HEK293T (cell line): Measurements from ENCODE around the gene ANKMY1.

Experiments
- CTCF ChIA-PET: fragments of 350-600 bp; formaldehyde crosslinking; extraction: SDS; loops from one replicate; lab custom pipeline; 2021; ENCODE audit warnings: antibody characterized with exemption, inconsistent platforms; lab: Yijun Ruan, JAX
- POLR2A ChIA-PET: fragments of 350-600 bp; formaldehyde crosslinking; extraction: SDS; loops from one replicate; lab custom pipeline; 2020; ENCODE audit warnings: antibody characterized with exemption, inconsistent platforms; lab: Yijun Ruan, JAX
- DNase-seq: peaks from one replicate; pipeline ENCODE4 v3.0.0; 2012; ENCODE audit warnings: mixed read lengths; ENCODE audit errors: extremely low spot score
- ARNT ChIP-seq: fragments of 450-650 bp; IDR thresholded peaks from 2 replicates; pipeline ENCODE4 v1.6.1; 2017; ENCODE audit warnings: mild to moderate bottlenecking
- BHLHE40 ChIP-seq: fragments of 450-650 bp; IDR thresholded peaks from 2 replicates; pipeline ENCODE4 v1.6.1; 2016; ENCODE audit warnings: mild to moderate bottlenecking, moderate library complexity, borderline replicate concordance
- CTBP1 ChIP-seq: fragments of 450-650 bp; IDR thresholded peaks from 2 replicates; pipeline ENCODE4 v1.6.1; 2016; ENCODE audit warnings: borderline replicate concordance
- ELF4 ChIP-seq: fragments of 450-650 bp; IDR thresholded peaks from 2 replicates; pipeline ENCODE4 v1.6.1; 2017; ENCODE audit warnings: antibody characterized with exemption
- FOXA1 ChIP-seq: fragments of 450-650 bp; IDR thresholded peaks from 2 replicates; pipeline ENCODE4 v1.6.1; 2016; ENCODE audit warnings: mild to moderate bottlenecking
- FOXK2 ChIP-seq: fragments of 450-650 bp; IDR thresholded peaks from 2 replicates; pipeline ENCODE4 v1.6.1; 2016; ENCODE audit warnings: mild to moderate bottlenecking
- FOXM1 ChIP-seq: fragments of 450-650 bp; IDR thresholded peaks from 2 replicates; pipeline ENCODE4 v1.6.1; 2017; ENCODE audit warnings: mild to moderate bottlenecking, borderline replicate concordance
- HDGF ChIP-seq: fragments of 450-650 bp; IDR thresholded peaks from 2 replicates; pipeline ENCODE4 v1.6.1; 2017; ENCODE audit warnings: antibody characterized with exemption, borderline replicate concordance
- L3MBTL2 ChIP-seq: fragments of 450-650 bp; conservative IDR thresholded peaks from 2 replicates; pipeline ENCODE4 v1.6.1; 2016; ENCODE audit warnings: mild to moderate bottlenecking
- LEF1 ChIP-seq: fragments of 450-650 bp; IDR thresholded peaks from 2 replicates; pipeline ENCODE4 v1.6.1; 2017; ENCODE audit warnings: mild to moderate bottlenecking, borderline replicate concordance
- NFRKB ChIP-seq: fragments of 450-650 bp; IDR thresholded peaks from 2 replicates; pipeline ENCODE4 v1.6.1; 2016; ENCODE audit warnings: mild to moderate bottlenecking, moderate library complexity
- SP1 ChIP-seq: fragments of 450-650 bp; IDR thresholded peaks from 2 replicates; pipeline ENCODE4 v1.6.1; 2017
- SUZ12 ChIP-seq: fragments of 450-650 bp; IDR thresholded peaks from 2 replicates; pipeline ENCODE4 v1.6.1; 2016; ENCODE audit warnings: mild to moderate bottlenecking
- TARDBP ChIP-seq: fragments of 450-650 bp; IDR thresholded peaks from 2 replicates; pipeline ENCODE4 v1.6.1; 2016
- ZNF384 ChIP-seq: fragments of 450-650 bp; IDR thresholded peaks from 2 replicates; pipeline ENCODE4 v1.6.1; 2016
- TF ChIP-seq, protein P1 (sequence below): fragments of 450-650 bp; IDR thresholded peaks from 2 replicates; pipeline ENCODE4 v1.6.1; 2016

The ANKMY1 gene

GRCh38 chr2:240603846-240604245 lies 46.1 kb upstream of the ANKMY1 start:
- CTCF ChIA-PET, result interaction anchor here (0.6 to 1.1 kb wide), 2 partner anchors 9 to 14 kb away, joined by 4 to 5 read pairs; no protein-coding TSS in a partner anchor
- TF ChIP-seq, protein P1, sequence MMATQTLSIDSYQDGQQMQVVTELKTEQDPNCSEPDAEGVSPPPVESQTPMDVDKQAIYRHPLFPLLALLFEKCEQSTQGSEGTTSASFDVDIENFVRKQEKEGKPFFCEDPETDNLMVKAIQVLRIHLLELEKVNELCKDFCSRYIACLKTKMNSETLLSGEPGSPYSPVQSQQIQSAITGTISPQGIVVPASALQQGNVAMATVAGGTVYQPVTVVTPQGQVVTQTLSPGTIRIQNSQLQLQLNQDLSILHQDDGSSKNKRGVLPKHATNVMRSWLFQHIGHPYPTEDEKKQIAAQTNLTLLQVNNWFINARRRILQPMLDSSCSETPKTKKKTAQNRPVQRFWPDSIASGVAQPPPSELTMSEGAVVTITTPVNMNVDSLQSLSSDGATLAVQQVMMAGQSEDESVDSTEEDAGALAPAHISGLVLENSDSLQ, result no peak
- no peak for TF ChIP-seq L3MBTL2
- TF ChIP-seq SUZ12, result no peak
- TF ChIP-seq HDGF, result no peak
- TF ChIP-seq ZNF384, result no peak
- no peak for TF ChIP-seq TARDBP
- TF ChIP-seq SP1, result no peak
- DNase-seq, result no peak
- POLR2A ChIA-PET, result interaction anchor here (1.1 kb wide), 1 partner anchor 17 kb away, joined by 4 read pairs; the partner anchor contains the start of gene CAPN10

- POLR2A ChIA-PET, result interaction anchor here (0.8 to 1.1 kb wide), 2 partner anchors 17 kb away, joined by 3 to 4 read pairs; partner anchors contain the start of gene CAPN10
- CTCF ChIA-PET, result no interaction called here
- TF ChIP-seq BHLHE40 (no peak), FOXM1 (no peak), L3MBTL2 (no peak), HDGF (no peak), LEF1 (no peak), CTBP1 (no peak), ARNT (no peak), FOXK2 (no peak), ELF4 (no peak)
- no peak for DNase-seq
Observed at GRCh38 chr2:240603081-240603835, 45.5 kb upstream of the ANKMY1 start.

DNA sequence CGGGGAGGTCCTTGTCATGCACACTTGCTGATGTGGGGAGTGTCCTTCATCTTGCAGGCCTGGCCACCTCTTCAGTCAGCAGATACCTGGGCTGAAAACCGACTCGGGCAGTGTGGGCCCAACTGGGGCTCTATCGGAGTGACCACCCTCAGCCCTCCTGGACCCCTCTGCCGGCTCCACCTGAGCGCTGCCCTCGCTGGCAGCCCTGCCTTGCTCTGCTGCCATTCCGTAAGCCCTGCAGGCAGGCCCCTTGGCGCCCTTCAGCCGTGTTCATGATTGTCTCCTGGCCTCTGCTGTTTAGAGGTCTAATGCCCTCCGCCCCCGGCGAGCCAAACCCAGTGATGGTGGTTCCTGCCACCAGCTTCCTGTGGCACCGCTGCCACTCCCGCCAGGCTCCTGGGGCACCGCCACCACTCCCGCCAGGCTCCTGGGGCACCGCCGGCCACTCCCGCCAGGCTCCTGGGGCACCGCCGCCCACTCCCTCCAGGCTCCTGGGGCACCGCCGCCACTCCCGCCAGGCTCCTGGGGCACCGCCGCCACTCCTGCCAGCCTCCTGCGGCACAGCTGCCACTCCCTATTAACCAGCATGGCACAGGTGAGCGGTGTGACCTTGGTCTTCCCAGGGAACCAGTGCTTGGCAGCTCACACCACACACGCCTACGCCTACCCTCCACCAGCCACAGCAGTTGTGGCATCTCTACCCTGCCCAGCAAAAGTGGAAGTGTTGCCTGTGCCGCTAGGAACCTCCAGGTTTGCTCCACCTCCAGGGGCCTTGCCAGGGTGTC lies 44.7 kb upstream of the ANKMY1 start:
- POLR2A ChIA-PET, result interaction anchor here (0.8 kb wide), 1 partner anchor 16 kb away, joined by 3 read pairs; the partner anchor contains the start of gene CAPN10
- DNase-seq, result no peak
- no peak for TF ChIP-seq SUZ12
- TF ChIP-seq LEF1, result no peak
- TF ChIP-seq TARDBP, result no peak
- TF ChIP-seq NFRKB, result no peak
- no peak for TF ChIP-seq FOXA1
- no peak for TF ChIP-seq ELF4
- TF ChIP-seq, protein P1, result no peak
- no peak for TF ChIP-seq FOXM1
- TF ChIP-seq L3MBTL2, result no peak
- TF ChIP-seq ZNF384, result no peak
- TF ChIP-seq BHLHE40, result no peak
- TF ChIP-seq FOXK2, result no peak
- no peak for TF ChIP-seq HDGF
- TF ChIP-seq SP1, result no peak
- no peak for TF ChIP-seq CTBP1
- TF ChIP-seq ARNT, result no peak
- CTCF ChIA-PET, result no interaction called here

DNA sequence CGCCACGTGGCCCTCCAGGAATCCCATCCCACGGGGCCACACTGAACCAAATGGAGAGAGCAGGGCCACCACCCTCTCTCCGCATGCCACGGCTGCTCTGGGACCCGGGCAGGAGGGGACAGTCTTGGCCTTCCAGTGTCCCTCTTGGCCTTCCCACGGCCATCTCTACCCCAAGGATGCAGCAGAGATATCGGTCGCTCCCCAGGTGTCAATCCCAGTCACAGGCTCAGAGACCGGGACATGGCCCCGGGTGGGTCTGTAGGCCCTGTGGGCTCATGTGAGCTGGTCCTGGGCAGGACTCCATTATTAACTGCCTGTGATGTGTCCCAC lies 44.0 kb upstream of the ANKMY1 start:
- ChIA-PET POLR2A (no interaction called here), CTCF (no interaction called here)
- TF ChIP-seq SUZ12, result no peak
- no peak for TF ChIP-seq FOXK2
- TF ChIP-seq LEF1, result no peak
- TF ChIP-seq HDGF, result no peak
- TF ChIP-seq ZNF384, result no peak
- no peak for TF ChIP-seq CTBP1
- TF ChIP-seq SP1, result no peak
- TF ChIP-seq, protein P1, result no peak
- no peak for TF ChIP-seq NFRKB
- TF ChIP-seq ELF4, result no peak
- no peak for TF ChIP-seq TARDBP
- no peak for TF ChIP-seq FOXA1
- TF ChIP-seq ARNT, result no peak
- TF ChIP-seq FOXM1, result no peak
- no peak for TF ChIP-seq BHLHE40
- no peak for TF ChIP-seq L3MBTL2
- no peak for DNase-seq

DNA sequence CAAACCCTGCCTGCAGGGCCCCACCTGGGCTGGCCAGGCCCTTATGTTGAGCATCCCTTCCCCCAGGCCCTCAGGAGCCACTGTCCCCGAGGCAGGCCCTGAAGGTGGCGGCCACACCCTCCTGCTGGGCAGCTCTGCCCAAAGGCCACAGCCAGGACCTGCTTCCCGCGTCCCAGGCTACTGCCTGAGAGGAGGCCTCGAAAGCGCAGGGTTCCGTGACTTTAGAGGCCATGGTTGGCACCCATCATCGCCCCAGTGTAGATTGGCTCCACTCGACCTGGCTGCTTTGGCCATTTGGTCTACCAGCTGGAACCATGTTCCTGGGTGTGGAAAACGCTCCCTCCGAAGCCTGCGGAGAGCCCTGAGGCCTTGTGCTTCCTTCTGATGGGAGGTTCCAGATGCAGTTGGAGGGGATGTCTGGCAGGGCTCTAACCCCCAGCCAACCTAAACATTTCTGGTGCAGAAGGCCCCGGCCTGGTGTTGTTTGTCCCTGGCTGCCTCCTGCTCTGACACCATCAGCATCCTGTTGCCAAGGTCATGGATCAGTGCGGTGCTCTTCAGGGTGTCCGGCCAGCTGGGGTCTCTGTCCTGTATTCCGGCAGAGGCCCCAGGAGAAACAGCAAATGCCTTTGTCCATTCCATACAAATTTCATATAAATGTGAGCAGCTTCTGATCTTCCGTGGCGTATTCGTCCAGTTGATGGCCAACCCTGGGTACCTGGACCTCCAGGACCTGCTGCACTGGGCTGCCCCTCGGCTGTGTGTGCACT lies 43.5 kb upstream of the ANKMY1 start:
- no peak for TF ChIP-seq SUZ12
- no peak for TF ChIP-seq FOXA1
- no peak for TF ChIP-seq TARDBP
- TF ChIP-seq FOXM1, result no peak
- TF ChIP-seq, protein P1, result no peak
- TF ChIP-seq FOXK2, result no peak
- no peak for TF ChIP-seq CTBP1
- TF ChIP-seq LEF1, result no peak
- no peak for DNase-seq
- CTCF ChIA-PET, result no interaction called here
- POLR2A ChIA-PET, result interaction anchor here (1.4 kb wide), 1 partner anchor 14 kb away, joined by 4 read pairs; the partner anchor contains the start of gene CAPN10
